Keratinocyte (primary cell): ENCODE measurements around the gene BCL6B.
"Not testable (repeated sequence)": the region's sequence is repeated elsewhere in the genome, so short reads cannot be mapped to it uniquely, and the experiment has no call there.

Source experiments
- EZH2 ChIP-seq: IDR thresholded peaks from one replicate; pipeline ENCODE4 v1.6.1; 2012; ENCODE audit warnings: inconsistent platforms, mild to moderate bottlenecking, low read length, moderate library complexity
- TF ChIP-seq, protein P1 (sequence below), 3 experiments: IDR thresholded peaks in 1 of 3; conservative IDR thresholded peaks in 1 of 3; optimal IDR thresholded peaks in 1 of 3; 2 replicates in 2 of 3; 3 replicates in 1 of 3; pipeline versions ENCODE3 to v1.5.1; 2011; ENCODE audit warnings: low read length in 3 of 3, mild to moderate bottlenecking in 3 of 3, moderate library complexity in 2 of 3, control low read depth in 1 of 3, inconsistent platforms in 1 of 3; ENCODE audit not compliant: insufficient read depth in 2 of 3; ENCODE audit errors: extremely low read depth in 1 of 3

DNA sequence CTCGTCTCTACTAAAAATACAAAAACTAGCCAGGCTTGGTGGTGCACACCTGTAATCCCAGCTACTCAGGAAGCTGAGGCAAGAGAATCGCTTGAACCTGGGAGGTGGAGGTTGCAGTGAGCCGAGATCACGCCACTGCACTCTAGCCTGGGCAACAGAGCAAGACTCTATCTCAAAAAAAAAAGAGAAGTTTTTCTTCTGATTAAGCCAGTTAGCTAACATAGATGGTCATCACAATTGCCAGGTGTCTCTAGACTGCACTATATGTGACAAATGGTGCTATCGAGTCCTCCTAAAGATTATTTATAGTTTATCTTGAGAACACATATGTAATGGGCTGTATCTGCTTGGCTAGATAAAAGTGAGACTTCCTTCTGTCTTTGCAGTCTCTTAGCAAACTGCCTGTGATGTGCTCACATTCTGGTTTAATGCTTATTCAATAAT is 29.2 kb upstream of the BCL6B start:
- not testable (repeated sequence) for TF ChIP-seq EZH2
- TF ChIP-seq, protein P1, sequence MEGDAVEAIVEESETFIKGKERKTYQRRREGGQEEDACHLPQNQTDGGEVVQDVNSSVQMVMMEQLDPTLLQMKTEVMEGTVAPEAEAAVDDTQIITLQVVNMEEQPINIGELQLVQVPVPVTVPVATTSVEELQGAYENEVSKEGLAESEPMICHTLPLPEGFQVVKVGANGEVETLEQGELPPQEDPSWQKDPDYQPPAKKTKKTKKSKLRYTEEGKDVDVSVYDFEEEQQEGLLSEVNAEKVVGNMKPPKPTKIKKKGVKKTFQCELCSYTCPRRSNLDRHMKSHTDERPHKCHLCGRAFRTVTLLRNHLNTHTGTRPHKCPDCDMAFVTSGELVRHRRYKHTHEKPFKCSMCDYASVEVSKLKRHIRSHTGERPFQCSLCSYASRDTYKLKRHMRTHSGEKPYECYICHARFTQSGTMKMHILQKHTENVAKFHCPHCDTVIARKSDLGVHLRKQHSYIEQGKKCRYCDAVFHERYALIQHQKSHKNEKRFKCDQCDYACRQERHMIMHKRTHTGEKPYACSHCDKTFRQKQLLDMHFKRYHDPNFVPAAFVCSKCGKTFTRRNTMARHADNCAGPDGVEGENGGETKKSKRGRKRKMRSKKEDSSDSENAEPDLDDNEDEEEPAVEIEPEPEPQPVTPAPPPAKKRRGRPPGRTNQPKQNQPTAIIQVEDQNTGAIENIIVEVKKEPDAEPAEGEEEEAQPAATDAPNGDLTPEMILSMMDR (optimal IDR thresholded peaks at IDR 0.05 in 1 of 3, IDR thresholded peaks at IDR 0.05 in 1 of 3, conservative IDR thresholded peaks at IDR 0.05 in 1 of 3; ENCODE audit: extremely low read depth in 1 of 3, insufficient read depth in 2 of 3, low read length in 3 of 3): not testable (repeated sequence)
